GM12864 (cell line): Measurements from ENCODE around the gene MYLIP.

ENCODE experiments used
- DNase-seq: peaks from one replicate; pipeline ENCODE4 v3.0.0-alpha.2; 2011; ENCODE audit warnings: low read depth
- H3K4me3 ChIP-seq: 2 replicates; pipeline ENCODE4 v1.5.1; 2011; ENCODE audit warnings: mild to moderate bottlenecking, low read depth, low read length, control low read depth
- CTCF ChIP-seq: IDR thresholded peaks from 2 replicates; pipeline ENCODE4 v1.5.1; 2011; ENCODE audit warnings: low read depth, mild to moderate bottlenecking, moderate library complexity, low read length, control low read depth, inconsistent platforms; ENCODE audit errors: missing control alignments

The MYLIP gene

DNA sequence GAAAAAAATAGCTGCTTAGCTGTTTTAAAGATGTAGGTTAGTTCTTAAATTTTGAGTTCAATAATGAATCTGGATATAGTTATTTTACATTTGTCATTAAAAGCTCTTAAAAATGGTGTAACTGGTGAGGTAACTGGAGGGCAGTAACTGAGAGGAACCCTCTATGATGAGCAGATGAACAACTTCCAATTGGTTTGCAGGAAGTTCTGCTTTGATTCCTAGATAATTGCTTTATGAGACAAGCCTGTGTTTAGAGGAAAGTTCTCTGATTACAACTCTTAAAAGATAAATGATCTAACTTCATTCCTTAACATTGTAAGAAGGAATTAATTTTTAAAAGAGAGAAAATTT is 8.5 kb downstream of the MYLIP start:
- TF ChIP-seq CTCF = no peak
- DNase-seq = no peak
- no peak overlapping the region for H3K4me3 ChIP-seq

- no peak overlapping the region for H3K4me3 ChIP-seq
- no peak for TF ChIP-seq CTCF
- no peak for DNase-seq
Measured at GRCh38 chr6:16139556-16139955, 10.7 kb downstream of the MYLIP start.

GRCh38 chr6:16140607-16141006 is 11.7 kb downstream of the MYLIP start:
- TF ChIP-seq CTCF = no peak
- no peak for DNase-seq
- no peak overlapping the region for H3K4me3 ChIP-seq

GRCh38 chr6:16141514-16141913 is 12.6 kb downstream of the MYLIP start:
- no peak for TF ChIP-seq CTCF
- DNase-seq = no peak
- no peak overlapping the region for H3K4me3 ChIP-seq

DNA sequence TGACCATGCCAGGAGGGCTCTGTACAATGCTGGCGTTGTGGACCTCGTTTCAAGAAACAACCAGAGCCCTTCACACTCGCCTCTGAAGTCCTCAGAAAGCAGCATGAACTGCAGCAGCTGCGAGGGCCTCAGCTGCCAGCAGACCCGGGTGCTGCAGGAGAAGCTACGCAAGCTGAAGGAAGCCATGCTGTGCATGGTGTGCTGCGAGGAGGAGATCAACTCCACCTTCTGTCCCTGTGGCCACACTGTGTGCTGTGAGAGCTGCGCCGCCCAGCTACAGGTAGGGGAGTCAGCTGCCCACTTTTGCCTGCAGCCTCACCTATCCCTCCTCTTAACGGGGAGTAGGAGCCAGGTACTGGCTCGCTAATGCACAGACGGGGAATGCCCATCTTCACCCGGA is 16.2 kb downstream of the MYLIP start:
- H3K4me3 ChIP-seq = no peak overlapping the region
- DNase-seq = no peak
- no peak for TF ChIP-seq CTCF

GRCh38 chr6:16146028-16146427 is 17.1 kb downstream of the MYLIP start:
- no peak for TF ChIP-seq CTCF
- no peak for DNase-seq
- H3K4me3 ChIP-seq = no peak overlapping the region

GRCh38 chr6:16146527-16146955 is 17.7 kb downstream of the MYLIP start:
- TF ChIP-seq CTCF = no peak

More at GRCh38 chr6:16146527-16146955, 17.7 kb downstream of the MYLIP start:
- no peak overlapping the region for H3K4me3 ChIP-seq
- DNase-seq = no peak
